Peyer's patch (tissue), 4 donors: ENCODE results near the gene ENDOD1. TPM values are rescaled to one million over a fixed set of nuclear protein-coding genes. Genes with fewer than 3 reads are reported as not detected.

Experiments used
- DNase-seq, 3 donors: peaks; one replicate each; pipeline ENCODE4 v3.0.0-alpha.2; 2017 to 2019
- H3K27ac ChIP-seq, 4 donors: fragments of 200-600 bp; sonication (generic); one replicate each; pipeline ENCODE4 v1.5.1; 2016 to 2019
- H3K27me3 ChIP-seq, 2 donors: fragments of 200-600 bp; sonication (generic); one replicate each; pipeline ENCODE4 v1.5.1; 2019
- H3K36me3 ChIP-seq, 3 donors: fragments of 200-600 bp; sonication (generic); one replicate each; pipeline ENCODE4 v1.5.1; 2016 to 2019
- H3K4me1 ChIP-seq, 4 donors: fragments of 200-600 bp; sonication (generic); one replicate each; pipeline ENCODE4 v1.5.1; 2016 to 2019
- H3K4me3 ChIP-seq, 4 donors: fragments of 200-600 bp; sonication (generic); 1 replicate in 3 of 4; 2 replicates in 1 of 4; pipeline ENCODE4 v1.5.1; 2016 to 2019; ENCODE audit warnings: mild to moderate bottlenecking in 1 of 4
- H3K9me3 ChIP-seq, 4 donors: fragments of 200-600 bp; sonication (generic); one replicate each; pipeline ENCODE4 v1.5.1; 2016 to 2019; ENCODE audit warnings: mild to moderate bottlenecking in 1 of 4
- POLR2A ChIP-seq, 2 donors: fragments of 450-650 bp; IDR thresholded peaks; one replicate each; pipeline ENCODE4 v1.5.1; 2017; ENCODE audit warnings: antibody characterized with exemption in 2 of 2, mild to moderate bottlenecking in 2 of 2, moderate library complexity in 2 of 2
- total RNA-seq, 4 donors: library from RNA; depleted of rRNA; stranded (reverse); fragments of >200 nt; gene quantifications; one replicate each; pipeline ENCODE4 v1.1.0, GENCODE V29; 2016
- TF ChIP-seq, protein P1 (sequence below), 6 experiments: fragments of 450-650 bp in 4 of 6; fragments of 200-600 bp in 2 of 6; sonication (generic) in 1 of 6; IDR thresholded peaks; one replicate each; pipeline ENCODE4 v1.5.1; 2017 to 2019; ENCODE audit warnings: antibody characterized with exemption in 6 of 6, mild to moderate bottlenecking in 3 of 6, moderate library complexity in 1 of 6

ENDOD1 gene
- total RNA-seq, 4 donors from 2014 or later: 11.6 to 41.0 (median 39.2) TPM

DNA sequence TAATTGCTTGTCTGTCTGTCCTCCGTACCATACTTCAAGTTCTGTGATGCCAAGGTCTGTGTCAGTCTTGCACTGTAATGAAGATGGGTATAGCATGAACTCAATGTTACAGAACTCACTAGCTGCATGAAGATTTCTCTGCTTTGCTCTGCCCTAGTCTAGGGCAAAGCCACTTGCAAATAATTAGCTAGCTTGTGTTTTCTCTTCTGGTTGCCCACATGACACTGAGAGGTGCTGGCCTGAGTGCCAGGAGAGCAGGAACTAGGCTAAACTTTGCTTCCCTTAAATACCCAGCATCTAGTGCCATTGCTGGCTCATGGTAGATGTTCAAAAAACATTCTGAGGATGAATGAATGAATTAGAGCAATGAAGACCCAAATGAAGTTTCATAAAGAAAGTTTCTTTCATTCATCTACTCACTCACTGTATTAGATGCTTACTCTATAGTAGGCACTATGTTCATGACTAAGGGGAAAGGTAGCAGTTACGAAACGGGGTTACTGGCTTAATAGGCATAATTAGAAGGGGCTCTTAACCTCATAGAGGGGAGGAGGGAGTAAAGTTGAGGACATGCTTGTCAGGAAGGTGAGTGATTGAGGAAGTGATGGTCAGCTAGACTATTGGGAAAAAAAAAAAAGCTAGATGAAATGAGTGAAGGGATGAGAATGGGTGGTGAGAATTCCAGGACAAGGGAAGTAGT lies 4.4 kb upstream of the ENDOD1 start:
- TF ChIP-seq, protein P1, sequence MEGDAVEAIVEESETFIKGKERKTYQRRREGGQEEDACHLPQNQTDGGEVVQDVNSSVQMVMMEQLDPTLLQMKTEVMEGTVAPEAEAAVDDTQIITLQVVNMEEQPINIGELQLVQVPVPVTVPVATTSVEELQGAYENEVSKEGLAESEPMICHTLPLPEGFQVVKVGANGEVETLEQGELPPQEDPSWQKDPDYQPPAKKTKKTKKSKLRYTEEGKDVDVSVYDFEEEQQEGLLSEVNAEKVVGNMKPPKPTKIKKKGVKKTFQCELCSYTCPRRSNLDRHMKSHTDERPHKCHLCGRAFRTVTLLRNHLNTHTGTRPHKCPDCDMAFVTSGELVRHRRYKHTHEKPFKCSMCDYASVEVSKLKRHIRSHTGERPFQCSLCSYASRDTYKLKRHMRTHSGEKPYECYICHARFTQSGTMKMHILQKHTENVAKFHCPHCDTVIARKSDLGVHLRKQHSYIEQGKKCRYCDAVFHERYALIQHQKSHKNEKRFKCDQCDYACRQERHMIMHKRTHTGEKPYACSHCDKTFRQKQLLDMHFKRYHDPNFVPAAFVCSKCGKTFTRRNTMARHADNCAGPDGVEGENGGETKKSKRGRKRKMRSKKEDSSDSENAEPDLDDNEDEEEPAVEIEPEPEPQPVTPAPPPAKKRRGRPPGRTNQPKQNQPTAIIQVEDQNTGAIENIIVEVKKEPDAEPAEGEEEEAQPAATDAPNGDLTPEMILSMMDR (IDR thresholded peaks at IDR 0.05): no peak
- TF ChIP-seq POLR2A (IDR thresholded peaks at IDR 0.05): no peak
- Histone ChIP-seq H3K27ac (no peak overlapping the region), H3K4me1 (no peaks in the 10 kb centered on the region), H3K9me3 (no peaks in the 10 kb centered on the region), H3K4me3 (no peak overlapping the region), H3K27me3 (no peaks in the 10 kb centered on the region), H3K36me3 (no peaks in the 10 kb centered on the region)
- no peak for DNase-seq

DNA sequence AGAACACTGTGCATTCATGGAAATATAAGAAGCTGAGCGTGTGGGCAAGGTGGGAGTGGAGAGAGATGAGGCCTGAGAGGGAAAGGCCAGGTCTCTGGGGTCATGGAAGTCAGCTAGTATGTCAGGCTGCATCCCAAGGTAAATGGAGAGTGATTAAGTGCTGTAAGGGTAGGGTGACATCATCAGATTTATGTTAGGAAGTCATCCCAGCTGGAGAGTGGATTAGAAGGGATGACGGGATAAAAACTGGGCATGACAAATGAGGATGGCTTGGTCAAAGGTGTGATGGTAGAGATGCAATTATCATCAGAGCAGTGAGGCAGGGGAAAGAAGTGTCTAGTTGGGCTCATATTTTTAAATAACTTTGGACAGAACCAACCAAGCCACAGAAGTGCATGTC lies 3.5 kb upstream of the ENDOD1 start:
- Histone ChIP-seq H3K9me3 (no peaks in the 10 kb centered on the region), H3K36me3 (no peaks in the 10 kb centered on the region), H3K27ac (no peak overlapping the region), H3K27me3 (no peaks in the 10 kb centered on the region), H3K4me1 (peaks cover 0 to 7% (median 3%) of the 10 kb centered on the region in 4 donors), H3K4me3 (no peak overlapping the region)
- no peak for DNase-seq
- TF ChIP-seq POLR2A (IDR thresholded peaks at IDR 0.05): no peak
- TF ChIP-seq, protein P1 (IDR thresholded peaks at IDR 0.05): no peak

DNA sequence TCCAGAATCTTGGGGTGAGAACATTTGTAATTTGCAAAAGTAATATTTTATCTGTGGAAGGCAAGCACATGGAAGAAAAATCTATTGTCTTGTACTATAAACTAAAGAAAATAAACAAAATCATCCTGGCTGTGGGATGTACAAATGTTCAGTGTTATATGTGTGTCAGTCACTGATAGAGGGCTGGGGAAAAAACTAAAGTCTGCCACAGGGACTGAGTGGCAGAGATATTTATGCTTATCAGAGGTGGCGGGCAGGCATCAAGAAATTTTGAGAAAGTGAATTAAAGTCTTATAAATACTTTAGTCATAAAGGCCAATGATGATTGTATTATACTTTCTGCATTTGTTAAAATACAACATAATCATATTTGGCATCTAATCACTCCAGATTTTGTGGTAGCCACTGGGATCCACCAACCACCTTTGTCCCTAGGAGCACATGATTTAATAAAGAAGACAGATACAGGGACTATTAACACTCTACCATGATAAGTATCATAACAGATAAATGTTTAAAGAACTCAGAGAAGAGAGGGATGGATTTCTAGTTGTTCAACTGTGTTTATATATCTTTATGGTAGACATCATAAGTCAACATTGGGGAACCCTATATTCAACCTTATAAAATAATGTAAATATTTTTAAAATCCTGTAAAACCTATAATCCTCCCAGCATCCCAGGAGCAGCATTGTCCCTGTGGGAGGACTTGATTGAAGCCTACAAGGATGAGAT lies 2.6 kb upstream of the ENDOD1 start:
- Histone ChIP-seq H3K27me3 (no peaks in the 10 kb centered on the region), H3K4me1 (peaks cover 0 to 11% (median 3%) of the 10 kb centered on the region in 4 donors), H3K4me3 (no peak overlapping the region), H3K27ac (no peak overlapping the region), H3K9me3 (no peaks in the 10 kb centered on the region), H3K36me3 (no peaks in the 10 kb centered on the region)
- no peak for TF ChIP-seq POLR2A (IDR thresholded peaks at IDR 0.05)
- TF ChIP-seq, protein P1 (IDR thresholded peaks at IDR 0.05): no peak
- no peak for DNase-seq

DNA sequence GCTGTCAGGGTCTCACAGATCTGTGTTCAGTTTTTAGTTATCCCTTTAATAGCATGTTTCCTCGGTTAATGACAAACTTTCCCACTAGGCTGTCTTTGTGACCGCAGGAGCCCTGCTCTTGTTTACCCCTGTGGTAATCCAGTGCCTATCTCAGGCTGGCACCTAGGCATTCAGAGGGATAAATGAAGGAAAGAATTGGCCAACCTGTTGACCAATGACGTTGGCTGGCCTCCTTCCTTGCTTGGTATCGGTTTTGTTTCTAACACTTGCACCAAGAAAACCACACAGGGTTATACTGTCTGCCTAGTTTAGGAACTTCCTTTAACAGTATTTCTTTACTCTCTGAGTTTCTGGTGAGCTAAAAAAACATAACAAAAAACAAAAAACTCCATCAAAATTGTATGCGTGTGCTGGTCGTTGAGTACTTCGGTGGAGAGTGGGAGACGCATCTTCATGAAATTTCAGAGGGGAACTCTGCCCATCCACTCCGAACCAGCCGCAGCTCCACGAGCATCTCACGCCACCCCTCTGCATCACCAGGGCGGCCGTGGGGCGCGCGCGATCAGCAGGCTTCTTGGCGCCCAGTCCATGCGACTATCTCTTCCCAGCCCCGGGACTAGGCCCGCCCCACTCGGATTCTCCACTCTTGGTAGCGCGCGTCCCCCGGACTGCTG lies 563 bp upstream of the ENDOD1 start:
- peak in 2 of 3 donors; percentile 51 to 57 for DNase-seq
- Histone ChIP-seq H3K36me3 (no peaks in the 10 kb centered on the region), H3K27ac (peak overlapping the region; percentile 90 to 97 (median 92)), H3K9me3 (no peaks in the 10 kb centered on the region), H3K4me3 (peak overlapping the region; percentile 65 to 94 (median 81)), H3K4me1 (peaks cover 0 to 29% (median 14%) of the 10 kb centered on the region in 4 donors), H3K27me3 (no peaks in the 10 kb centered on the region)
- TF ChIP-seq, protein P1 (IDR thresholded peaks at IDR 0.05): no peak
- no peak for TF ChIP-seq POLR2A (IDR thresholded peaks at IDR 0.05)

DNA sequence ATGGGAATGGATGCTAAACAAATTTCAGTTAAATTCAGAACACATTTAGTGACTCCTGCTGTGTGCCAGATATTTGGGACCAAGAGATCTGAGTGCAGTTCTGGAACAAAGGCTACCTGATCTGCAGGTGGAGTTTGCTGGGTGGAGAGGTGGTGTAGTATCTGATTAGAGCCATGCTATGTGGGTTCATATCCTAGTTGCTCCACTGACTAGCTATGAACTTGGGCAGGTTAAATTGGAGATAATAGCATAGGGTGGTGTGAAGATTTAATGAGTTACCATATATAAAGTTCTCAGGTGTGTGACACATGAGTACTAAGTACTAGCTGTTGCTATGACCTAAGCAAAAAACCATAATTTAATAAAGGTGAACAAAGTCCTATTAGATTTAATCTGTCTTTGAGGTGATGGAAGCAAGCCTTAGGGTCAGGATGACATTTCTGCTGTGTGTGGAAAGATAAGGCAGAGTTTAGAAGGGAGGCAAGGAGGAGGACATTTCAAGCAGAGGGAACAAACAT lies 2.1 kb downstream of the ENDOD1 start:
- TF ChIP-seq, protein P1 (IDR thresholded peaks at IDR 0.05): no peak
- peak; percentile 16 to 78 for TF ChIP-seq POLR2A (IDR thresholded peaks at IDR 0.05)
- Histone ChIP-seq H3K9me3 (no peaks in the 10 kb centered on the region), H3K27me3 (no peaks in the 10 kb centered on the region), H3K4me3 (peak overlapping the region in 1 of 4 donors; percentile 94), H3K36me3 (no peaks in the 10 kb centered on the region), H3K4me1 (peaks cover 0 to 29% (median 17%) of the 10 kb centered on the region in 4 donors), H3K27ac (peak overlapping the region in 2 of 4 donors; percentile 60 to 88)
- DNase-seq: no peak
